Tibial nerve (tissue), 4 donors: Measurements from ENCODE around the gene HOXB4. TPM values are rescaled to one million over a fixed set of nuclear protein-coding genes. Genes with fewer than 3 reads are reported as not detected.

Experiments used
- DNase-seq, 2 donors: peaks; one replicate each; pipeline ENCODE4 v3.0.0-alpha.2; 2019; ENCODE audit warnings: low spot score in 2 of 2
- H3K27ac ChIP-seq, 4 donors: fragments of 200-600 bp; sonication (generic) in 3 of 4; one replicate each; pipeline ENCODE4 v1.5.1; 2017 to 2019; ENCODE audit warnings: mild to moderate bottlenecking in 1 of 4
- H3K27me3 ChIP-seq, 2 donors: fragments of 200-600 bp; sonication (generic) in 1 of 2; one replicate each; pipeline versions ENCODE4 v1.5.1 to v1.6.0; 2017 to 2019
- H3K36me3 ChIP-seq, 3 donors: fragments of 200-600 bp; sonication (generic); one replicate each; pipeline ENCODE4 v1.5.1; 2018 to 2019
- H3K4me1 ChIP-seq, 4 donors: fragments of 200-600 bp; sonication (generic) in 3 of 4; one replicate each; pipeline ENCODE4 v1.5.1; 2017 to 2019
- H3K4me3 ChIP-seq, 4 donors: fragments of 200-600 bp; sonication (generic) in 3 of 4; one replicate each; pipeline ENCODE4 v1.5.1; 2017 to 2019; ENCODE audit warnings: mild to moderate bottlenecking in 1 of 4, moderate library complexity in 1 of 4
- H3K9me3 ChIP-seq, 4 donors: fragments of 200-600 bp; sonication (generic) in 3 of 4; one replicate each; pipeline ENCODE4 v1.5.1; 2017 to 2019
- CTCF ChIP-seq, 5 experiments: fragments of 200-600 bp in 3 of 5; fragments of 450-650 bp in 2 of 5; sonication (generic) in 3 of 5; IDR thresholded peaks; one replicate each; pipeline ENCODE4 v1.5.1; 2016 to 2019; ENCODE audit warnings: antibody characterized with exemption in 5 of 5, mild to moderate bottlenecking in 3 of 5, moderate library complexity in 2 of 5
- EP300 ChIP-seq, 2 donors: sonication (generic); formaldehyde crosslinking; IDR thresholded peaks; one replicate each; pipeline ENCODE4 v1.6.1; 2017; ENCODE audit warnings: antibody characterized with exemption in 2 of 2, mild to moderate bottlenecking in 1 of 2
- POLR2A ChIP-seq, 2 donors: fragments of 450-650 bp; IDR thresholded peaks; one replicate each; pipeline ENCODE4 v1.6.1; 2017; ENCODE audit warnings: antibody characterized with exemption in 2 of 2, mild to moderate bottlenecking in 2 of 2, moderate library complexity in 2 of 2
- WGBS, 2 donors: methylation state at CpG; one replicate each; pipeline ENCODE4 v1.1.5; 2018; 5-methylcytosine and 5-hydroxymethylcytosine counted together
- total RNA-seq, 4 donors: library from RNA; depleted of rRNA; stranded (reverse); fragments of >200 nt; gene quantifications; one replicate each; pipeline ENCODE4 v1.1.0, GENCODE V29; 2016

The HOXB4 gene
- total RNA-seq, 4 donors from 2014 or later = 1.2 to 3.5 (median 2.0) TPM

- peak overlapping the region in 1 of 4 donors; percentile 23 for H3K27ac ChIP-seq
- H3K9me3 ChIP-seq = no peaks in the 10 kb centered on the region
- 48 to 53% methylated on average over 53 to 54 of the region's 54 CpGs for WGBS, 2 donors
- peaks cover 0 to 54% (median 16%) of the 10 kb centered on the region in 4 donors for H3K4me1 ChIP-seq
- H3K27me3 ChIP-seq = peaks cover 0 to 100% of the 10 kb centered on the region in 2 donors
- peak overlapping the region in 2 of 4 donors; percentile 9 to 54 for H3K4me3 ChIP-seq
- no peaks in the 10 kb centered on the region for H3K36me3 ChIP-seq
- no peak for DNase-seq
- TF ChIP-seq CTCF (IDR thresholded peaks at IDR 0.05) (no peak), EP300 (IDR thresholded peaks at IDR 0.05) (no peak), POLR2A (IDR thresholded peaks at IDR 0.05) (no peak)
Measured at GRCh38 chr17:48596000-48596734, 18.0 kb upstream of the HOXB4 start.

DNA sequence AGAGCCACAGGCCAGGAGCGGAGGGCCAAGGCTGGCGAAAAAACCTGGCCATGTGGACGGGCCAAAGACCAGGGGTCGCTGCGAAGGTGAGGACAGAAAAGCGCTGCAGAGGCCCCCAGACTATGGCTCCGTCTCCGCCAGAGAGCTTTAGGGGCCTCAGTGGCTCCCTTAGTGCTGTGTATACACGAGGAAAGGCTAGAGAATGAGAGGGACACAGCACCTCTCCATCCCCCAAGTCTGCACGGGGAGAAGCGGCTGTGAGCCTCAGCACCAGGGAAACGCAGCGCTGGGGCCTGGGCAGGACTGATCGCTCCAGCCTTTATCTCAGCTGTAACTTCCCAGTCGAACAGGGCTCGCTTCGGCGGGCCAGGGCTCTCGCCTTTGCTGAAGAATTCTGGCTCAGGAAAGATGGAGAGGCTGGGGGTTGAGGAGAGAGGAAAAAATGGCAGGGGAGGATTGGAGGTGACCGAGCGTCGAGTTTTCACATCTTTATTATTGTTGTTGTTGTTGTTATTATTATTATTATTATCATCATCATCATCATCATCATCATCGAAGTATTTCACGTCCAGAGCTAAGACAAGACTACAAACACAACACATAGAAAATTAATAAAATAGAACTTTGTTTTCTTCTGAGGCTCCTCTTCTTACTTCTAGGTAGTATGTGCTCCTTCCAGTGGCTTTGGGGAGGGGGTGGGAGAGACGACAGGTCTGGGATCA is 17.3 kb upstream of the HOXB4 start:
- TF ChIP-seq EP300 (IDR thresholded peaks at IDR 0.05) = no peak
- no peak for TF ChIP-seq POLR2A (IDR thresholded peaks at IDR 0.05)
- no peak for TF ChIP-seq CTCF (IDR thresholded peaks at IDR 0.05)
- Histone ChIP-seq H3K9me3 (no peaks in the 10 kb centered on the region), H3K27me3 (peaks cover 0 to 100% of the 10 kb centered on the region in 2 donors), H3K4me1 (peaks cover 0 to 54% (median 16%) of the 10 kb centered on the region in 4 donors), H3K4me3 (no peak overlapping the region), H3K36me3 (no peaks in the 10 kb centered on the region), H3K27ac (no peak overlapping the region)
- DNase-seq = no peak
- WGBS, 2 donors = 60 to 67% methylated on average over 25 of the region's 25 CpGs

- Histone ChIP-seq H3K4me3 (no peak overlapping the region), H3K27ac (no peak overlapping the region), H3K27me3 (peaks cover 0 to 100% of the 10 kb centered on the region in 2 donors), H3K36me3 (no peaks in the 10 kb centered on the region), H3K9me3 (no peaks in the 10 kb centered on the region), H3K4me1 (peaks cover 0 to 54% (median 16%) of the 10 kb centered on the region in 4 donors)
- no peak for TF ChIP-seq EP300 (IDR thresholded peaks at IDR 0.05)
- no peak for DNase-seq
- 47 to 68% methylated on average over 25 of the region's 25 CpGs for WGBS, 2 donors
Measured at GRCh38 chr17:48594538-48595277, 16.6 kb upstream of the HOXB4 start.

DNA sequence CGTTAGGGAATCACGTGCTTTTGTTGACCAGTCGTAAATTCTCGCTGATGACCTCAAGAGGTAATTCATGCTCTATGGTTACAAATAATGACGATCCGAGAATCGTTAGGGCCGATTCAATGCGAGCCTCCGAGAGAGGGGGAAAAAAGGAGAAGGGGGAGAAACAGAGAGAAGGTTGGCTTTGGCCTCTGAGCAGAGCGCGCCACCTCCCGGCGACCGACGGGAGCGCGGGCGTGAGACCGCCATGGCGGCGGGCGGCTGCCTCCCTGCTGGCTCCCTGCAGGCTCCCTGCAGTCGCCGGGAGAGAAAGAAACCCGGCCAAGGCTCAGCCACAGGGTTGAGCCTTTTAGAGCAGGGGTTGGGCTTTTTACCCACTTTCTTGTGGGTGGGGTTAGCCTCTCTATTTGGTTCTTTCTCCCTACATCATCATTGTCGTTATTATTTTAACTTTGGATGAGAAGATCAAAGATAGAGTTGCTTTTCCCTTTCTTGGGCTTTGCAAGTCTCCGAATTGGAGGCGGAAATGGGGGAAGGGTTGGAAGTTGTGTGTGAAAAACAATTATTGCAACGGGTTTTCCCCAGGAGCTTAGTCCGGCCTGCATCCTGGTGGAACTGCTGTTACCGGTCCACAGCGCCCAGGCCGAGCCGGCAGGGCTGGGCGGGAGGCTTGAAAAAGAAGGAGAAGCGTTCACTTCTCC is 15.8 kb upstream of the HOXB4 start:
- Histone ChIP-seq H3K4me3 (peak overlapping the region in 3 of 4 donors; percentile 11 to 43 (median 39)), H3K27ac (no peak overlapping the region), H3K36me3 (no peaks in the 10 kb centered on the region), H3K27me3 (peaks cover 0 to 100% of the 10 kb centered on the region in 2 donors), H3K4me1 (peaks cover 0 to 54% (median 16%) of the 10 kb centered on the region in 4 donors), H3K9me3 (no peaks in the 10 kb centered on the region)
- peak; percentile 46 to 69 for DNase-seq
- WGBS, 2 donors = 9 to 19% methylated on average over 37 of the region's 37 CpGs
- no peak for TF ChIP-seq EP300 (IDR thresholded peaks at IDR 0.05)
- no peak for TF ChIP-seq POLR2A (IDR thresholded peaks at IDR 0.05)
- peak; percentile 78 to 84 (median 82) for TF ChIP-seq CTCF (IDR thresholded peaks at IDR 0.05)
